H1 (cell line): ENCODE results near the gene KLF7.

Source experiments
- CHD1 ChIP-seq: IDR thresholded peaks from 2 replicates; pipeline ENCODE4 v1.6.1; 2012; ENCODE audit warnings: low read depth, low read length, improper control_type of control experiment
- CREB1 ChIP-seq: IDR thresholded peaks from 2 replicates; pipeline ENCODE4 v1.6.1; 2012; ENCODE audit warnings: inconsistent platforms
- EZH2 ChIP-seq: fragments of 200-600 bp; sonication (generic); IDR thresholded peaks from 2 replicates; pipeline ENCODE4 v1.7.1; 2012; ENCODE audit warnings: low read depth, mild to moderate bottlenecking, moderate library complexity, low read length, inconsistent platforms; ENCODE audit not compliant: severe bottlenecking
- JUND ChIP-seq: IDR thresholded peaks from 2 replicates; pipeline ENCODE4 v1.6.1; 2011; ENCODE audit warnings: mild to moderate bottlenecking, improper control_type of control experiment, low read length
- KDM4A ChIP-seq: IDR thresholded peaks from one replicate; pipeline ENCODE4 v1.7.1; 2012; ENCODE audit warnings: low read depth, mild to moderate bottlenecking, moderate library complexity, low read length, inconsistent platforms; ENCODE audit not compliant: severe bottlenecking
- POLR2AphosphoS5 ChIP-seq: IDR thresholded peaks from 2 replicates; pipeline ENCODE4 v1.6.1; 2011; ENCODE audit warnings: low read depth, low read length
- SIN3A ChIP-seq, 2 experiments: IDR thresholded peaks in 1 of 2; conservative IDR thresholded peaks in 1 of 2; 2 replicates each; pipeline ENCODE4 v1.6.1; 2011 to 2012; ENCODE audit warnings: low read length in 2 of 2, improper control_type of control experiment in 1 of 2, low read depth in 1 of 2, mild to moderate bottlenecking in 1 of 2
- SIX5 ChIP-seq: IDR thresholded peaks from 2 replicates; pipeline ENCODE4 v1.6.1; 2011; ENCODE audit warnings: mild to moderate bottlenecking, low read depth, low read length
- SRF ChIP-seq: IDR thresholded peaks from 2 replicates; pipeline ENCODE4 v1.6.1; 2011; ENCODE audit warnings: mild to moderate bottlenecking, low read depth, low read length, moderate library complexity
- TAF1 ChIP-seq: IDR thresholded peaks from 2 replicates; pipeline ENCODE4 v1.6.1; 2011; ENCODE audit warnings: mild to moderate bottlenecking, low read depth, low read length
- YY1 ChIP-seq: IDR thresholded peaks from 2 replicates; pipeline ENCODE4 v1.6.1; 2011; ENCODE audit warnings: low read depth, mild to moderate bottlenecking, low read length
- TF ChIP-seq, protein P1 (sequence below), 3 experiments: IDR thresholded peaks; 1 replicate in 2 of 3; 2 replicates in 1 of 3; pipeline versions ENCODE4 v1.5.1 to v1.6.1; 2011; ENCODE audit warnings: low read length in 3 of 3, mild to moderate bottlenecking in 3 of 3, inconsistent platforms in 2 of 3, low read depth in 1 of 3, moderate library complexity in 1 of 3; ENCODE audit not compliant: insufficient read depth in 1 of 3; ENCODE audit errors: control extremely low read depth in 1 of 3
- TF ChIP-seq, protein P2 (sequence below): IDR thresholded peaks from 2 replicates; pipeline ENCODE4 v1.6.1; 2012; ENCODE audit warnings: inconsistent platforms
- TF ChIP-seq, protein P3 (sequence below): IDR thresholded peaks from 2 replicates; pipeline ENCODE4 v1.6.1; 2011; ENCODE audit warnings: low read depth, mild to moderate bottlenecking, low read length; ENCODE audit not compliant: insufficient read depth

DNA sequence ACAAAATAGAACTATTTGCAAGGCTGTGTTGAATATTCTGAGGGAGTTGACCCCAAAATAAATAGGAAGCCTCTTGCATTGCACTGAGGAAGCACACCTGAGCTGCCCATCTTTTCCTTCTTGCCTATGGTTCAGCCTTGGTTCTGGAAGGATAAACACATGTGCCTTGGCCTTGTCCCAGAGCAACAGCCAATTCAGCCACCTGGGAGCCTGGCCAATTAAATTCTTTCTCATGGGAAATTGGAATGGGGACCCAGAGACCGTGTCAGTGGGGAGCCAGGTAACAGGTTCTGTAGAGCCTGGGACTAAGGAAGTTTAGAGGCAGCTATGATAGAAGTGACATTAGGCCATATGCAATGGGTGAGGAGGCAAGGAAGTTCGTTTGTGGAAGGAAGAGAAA lies 99.6 kb downstream of the KLF7 start:
- TF ChIP-seq SIX5 (no peak), SIN3A (conservative IDR thresholded peaks at IDR 0.05 in 1 of 2, IDR thresholded peaks at IDR 0.05 in 1 of 2; ENCODE audit: low read depth in 1 of 2, low read length in 2 of 2) (no peak), POLR2AphosphoS5 (no peak), SRF (no peak), EZH2 (no peak), YY1 (no peak), KDM4A (no peak), TAF1 (no peak), JUND (no peak), CREB1 (no peak), CHD1 (no peak)
- TF ChIP-seq, protein P1, sequence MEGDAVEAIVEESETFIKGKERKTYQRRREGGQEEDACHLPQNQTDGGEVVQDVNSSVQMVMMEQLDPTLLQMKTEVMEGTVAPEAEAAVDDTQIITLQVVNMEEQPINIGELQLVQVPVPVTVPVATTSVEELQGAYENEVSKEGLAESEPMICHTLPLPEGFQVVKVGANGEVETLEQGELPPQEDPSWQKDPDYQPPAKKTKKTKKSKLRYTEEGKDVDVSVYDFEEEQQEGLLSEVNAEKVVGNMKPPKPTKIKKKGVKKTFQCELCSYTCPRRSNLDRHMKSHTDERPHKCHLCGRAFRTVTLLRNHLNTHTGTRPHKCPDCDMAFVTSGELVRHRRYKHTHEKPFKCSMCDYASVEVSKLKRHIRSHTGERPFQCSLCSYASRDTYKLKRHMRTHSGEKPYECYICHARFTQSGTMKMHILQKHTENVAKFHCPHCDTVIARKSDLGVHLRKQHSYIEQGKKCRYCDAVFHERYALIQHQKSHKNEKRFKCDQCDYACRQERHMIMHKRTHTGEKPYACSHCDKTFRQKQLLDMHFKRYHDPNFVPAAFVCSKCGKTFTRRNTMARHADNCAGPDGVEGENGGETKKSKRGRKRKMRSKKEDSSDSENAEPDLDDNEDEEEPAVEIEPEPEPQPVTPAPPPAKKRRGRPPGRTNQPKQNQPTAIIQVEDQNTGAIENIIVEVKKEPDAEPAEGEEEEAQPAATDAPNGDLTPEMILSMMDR (IDR thresholded peaks at IDR 0.05; ENCODE audit: control extremely low read depth in 1 of 3, insufficient read depth in 1 of 3, low read depth in 1 of 3, low read length in 3 of 3) = no peak
- TF ChIP-seq, protein P2, sequence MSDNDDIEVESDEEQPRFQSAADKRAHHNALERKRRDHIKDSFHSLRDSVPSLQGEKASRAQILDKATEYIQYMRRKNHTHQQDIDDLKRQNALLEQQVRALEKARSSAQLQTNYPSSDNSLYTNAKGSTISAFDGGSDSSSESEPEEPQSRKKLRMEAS = no peak
- TF ChIP-seq, protein P3, sequence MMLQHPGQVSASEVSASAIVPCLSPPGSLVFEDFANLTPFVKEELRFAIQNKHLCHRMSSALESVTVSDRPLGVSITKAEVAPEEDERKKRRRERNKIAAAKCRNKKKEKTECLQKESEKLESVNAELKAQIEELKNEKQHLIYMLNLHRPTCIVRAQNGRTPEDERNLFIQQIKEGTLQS = no peak
